Endothelial cell of umbilical vein (primary cell): ENCODE results near the gene DVL1. TPM values are rescaled to one million over a fixed set of nuclear protein-coding genes. Genes with fewer than 3 reads are reported as not detected.
A peak's percentile ranks its signal among the peaks of the same experiment; 100 is the strongest.

Experiments
- BruUV-seq: library from RNA; stranded (reverse); fragments of 400-500 nt; replicated peaks from 2 replicates; lab custom pipeline; 2021; lab: Mats Ljungman, UMichigan
- CTCF ChIA-PET: fragments of 300-600, 350-600 bp; sonication (Branson Sonifier 250); formaldehyde crosslinking; loops from one replicate; lab custom pipeline; 2021; ENCODE audit warnings: antibody characterized with exemption, inconsistent platforms; lab: Charles Lee
- POLR2A ChIA-PET: fragments of 300-600, 350-600 bp; sonication (Branson Sonifier 250); formaldehyde crosslinking; loops from one replicate; lab custom pipeline; 2021; ENCODE audit warnings: antibody characterized with exemption, inconsistent platforms; lab: Charles Lee
- DNase-seq: peaks from one replicate; pipeline ENCODE4 v3.0.0-alpha.2; 2011; ENCODE audit warnings: low read depth, low spot score
- FAIRE-seq: peaks from 2 replicates; lab custom pipeline; 2011; peaks lifted over from hg19 to GRCh38; lab: Jason Lieb, UNC
- H2AFZ ChIP-seq: 2 replicates; pipeline ENCODE4 v1.6.0; 2012; ENCODE audit warnings: low read depth, low read length, control low read depth, inconsistent platforms
- H3K27ac ChIP-seq: 2 replicates; pipeline ENCODE4 v1.5.1; 2011; ENCODE audit warnings: low read depth, mild to moderate bottlenecking, control low read depth, low read length, moderate library complexity; ENCODE audit not compliant: insufficient read depth
- H3K27me3 ChIP-seq, 2 experiments: 2 replicates each; pipeline versions ENCODE4 v1.6.0 to v1.6.1; 2011; ENCODE audit warnings: low read length in 2 of 2, mixed read lengths in 1 of 2; ENCODE audit not compliant: control insufficient read depth in 2 of 2, insufficient read depth in 2 of 2
- H3K36me3 ChIP-seq, 2 experiments: 2 replicates in 1 of 2; 3 replicates in 1 of 2; pipeline ENCODE4 v1.5.1; 2011; ENCODE audit warnings: low read length in 2 of 2, mild to moderate bottlenecking in 1 of 2, moderate library complexity in 1 of 2; ENCODE audit not compliant: control insufficient read depth in 2 of 2, insufficient read depth in 2 of 2; ENCODE audit errors: extremely low read depth in 1 of 2
- H3K4me1 ChIP-seq: 3 replicates; pipeline ENCODE4 v1.5.1; 2011; ENCODE audit warnings: mild to moderate bottlenecking, low read length; ENCODE audit not compliant: control insufficient read depth, insufficient read depth; ENCODE audit errors: extremely low read depth
- H3K4me2 ChIP-seq: 2 replicates; pipeline ENCODE4 v1.6.1; 2011; ENCODE audit warnings: low read length, control low read depth, mixed read lengths; ENCODE audit not compliant: insufficient read depth
- H3K4me3 ChIP-seq, 3 experiments: fragments of 200-600 bp in 1 of 3; sonication (generic), shearing (Covaris generic) in 1 of 3; replicated peaks in 1 of 3; 2 replicates each; pipeline ENCODE4 v1.5.1; 2011 to 2016; ENCODE audit warnings: control low read depth in 3 of 3, low read length in 3 of 3, mild to moderate bottlenecking in 2 of 3, inconsistent platforms in 1 of 3, low read depth in 1 of 3, moderate library complexity in 1 of 3; ENCODE audit not compliant: insufficient read depth in 1 of 3
- H3K79me2 ChIP-seq: 2 replicates; pipeline ENCODE4 v1.6.0; 2012; ENCODE audit warnings: low read length, inconsistent platforms; ENCODE audit not compliant: control insufficient read depth, insufficient read depth
- H3K9ac ChIP-seq: replicated peaks from 2 replicates; pipeline ENCODE3; 2011; ENCODE audit warnings: low read length, control low read depth; ENCODE audit not compliant: insufficient read depth; ENCODE audit errors: extremely low read depth
- H3K9me1 ChIP-seq: replicated peaks from 3 replicates; pipeline ENCODE4 v1.6.0; 2011; ENCODE audit warnings: mild to moderate bottlenecking, low read length; ENCODE audit not compliant: control insufficient read depth, insufficient read depth; ENCODE audit errors: extremely low read depth
- H3K9me3 ChIP-seq: replicated peaks from 2 replicates; pipeline ENCODE4 v1.5.1; 2012; ENCODE audit warnings: low read length, inconsistent platforms; ENCODE audit not compliant: control insufficient read depth, insufficient read depth
- H4K20me1 ChIP-seq: replicated peaks from 2 replicates; pipeline ENCODE3; 2011; ENCODE audit warnings: mild to moderate bottlenecking, low read length; ENCODE audit not compliant: control insufficient read depth, insufficient read depth; ENCODE audit errors: extremely low read depth
- CTCF ChIP-seq, 2 donors: IDR thresholded peaks; 1 replicate in 1 of 2; 2 replicates in 1 of 2; pipeline ENCODE4 v1.5.1; 2011; ENCODE audit warnings: low read length in 2 of 2, mild to moderate bottlenecking in 2 of 2, moderate library complexity in 2 of 2, control low read depth in 1 of 2, inconsistent platforms in 1 of 2, low read depth in 1 of 2; ENCODE audit not compliant: insufficient read depth in 1 of 2; ENCODE audit errors: extremely low read depth in 1 of 2
- EZH2 ChIP-seq: IDR thresholded peaks from 2 replicates; pipeline ENCODE4 v1.6.1; 2012; ENCODE audit warnings: borderline replicate concordance, low read depth, mild to moderate bottlenecking, moderate library complexity, low read length, inconsistent platforms; ENCODE audit not compliant: severe bottlenecking
- FOS ChIP-seq: IDR thresholded peaks from 2 replicates; pipeline ENCODE4 v1.6.1; 2011; ENCODE audit warnings: mild to moderate bottlenecking, low read length, moderate library complexity, borderline replicate concordance; ENCODE audit not compliant: insufficient read depth
- GATA2 ChIP-seq: IDR thresholded peaks from 2 replicates; pipeline ENCODE4 v1.7.0; 2011; ENCODE audit warnings: low read depth, mild to moderate bottlenecking, moderate library complexity, mixed read lengths, low read length; ENCODE audit not compliant: insufficient read length, insufficient read depth
- JUN ChIP-seq: IDR thresholded peaks from 2 replicates; pipeline ENCODE4 v1.6.1; 2011; ENCODE audit warnings: borderline replicate concordance, low read depth; ENCODE audit not compliant: insufficient read length, insufficient read depth
- MAX ChIP-seq: IDR thresholded peaks from 2 replicates; pipeline ENCODE4 v1.6.1; 2011; ENCODE audit not compliant: insufficient read depth, insufficient read length
- MYC ChIP-seq: IDR thresholded peaks from one replicate; pipeline ENCODE4 v1.6.1; 2011; ENCODE audit warnings: mild to moderate bottlenecking, low read depth, low read length
- POLR2A ChIP-seq: IDR thresholded peaks from 2 replicates; pipeline ENCODE4 v1.6.1; 2012; ENCODE audit warnings: low read depth, mild to moderate bottlenecking, control low read depth, low read length
- POLR2AphosphoS5 ChIP-seq: IDR thresholded peaks from 2 replicates; pipeline ENCODE4 v1.6.1; 2012; ENCODE audit warnings: low read depth, mild to moderate bottlenecking, control low read depth, low read length, moderate library complexity; ENCODE audit not compliant: insufficient read depth
- dilution Hi-C: fragments of 300-500 bp; cut with MboI; formaldehyde crosslinking; loops from one replicate; pipeline ENCODE4 v1.15.0; 2019; ENCODE audit warnings: low sequenced_read_pairs; ENCODE audit not compliant: extremely low pct_ligation_motif_present
- intact Hi-C: fragments of 100-400 bp; cut with micrococcal nuclease; formaldehyde crosslinking; loops from one replicate; pipeline ENCODE4 v1.10.0; 2022
- polyA plus RNA-seq, 4 experiments: library from polyadenylated mRNA; depleted of rRNA in 3 of 4; stranded (reverse) in 3 of 4; unstranded in 1 of 4; fragments of >200 nt; gene quantifications; 2 replicates each; pipeline versions ENCODE4 v1.2.1 to v1.2.3, GENCODE V29; 2011 to 2012; ENCODE audit warnings: missing spikeins in 1 of 4
- total RNA-seq: library from RNA; stranded (reverse); gene quantifications from 2 replicates; pipeline ENCODE4 v1.2.3, GENCODE V29; 2021

Gene DVL1
- total and polyA plus RNA-seq, 2 donors (not counting 3 experiments of a cell fraction or from before 2014, with no cell fraction given): 26.8 to 36.5 TPM

- peak overlapping the region; percentile 78 for H3K4me2 ChIP-seq
- H4K20me1 ChIP-seq: no peaks in the 10 kb centered on the region
- intact Hi-C loops (no loop called here), dilution Hi-C loops (no loop called here)
- CTCF ChIA-PET: interaction anchor here (1.0 to 1.4 kb wide), 5 partner anchors 11 to 225 kb away, joined by 3 to 5 read pairs (median 3); no protein-coding TSS in a partner anchor
- DNase-seq: no peak
- peak overlapping the region; percentile 3 for H2AFZ ChIP-seq
- H3K27ac ChIP-seq: no peak overlapping the region
- no TSS peak for BruUV-seq
- no peaks in the 10 kb centered on the region for H3K9me1 ChIP-seq
- FAIRE-seq: peak; percentile 35
- no peak for TF ChIP-seq MAX
- TF ChIP-seq CTCF (IDR thresholded peaks at IDR 0.05; ENCODE audit: extremely low read depth in 1 of 2, insufficient read depth in 1 of 2, low read depth in 1 of 2, low read length in 2 of 2): no peak
- TF ChIP-seq EZH2: no peak
- TF ChIP-seq MYC: no peak
- no peak for TF ChIP-seq FOS
- TF ChIP-seq POLR2A: no peak
- TF ChIP-seq JUN: no peak
- no peak for TF ChIP-seq GATA2
- TF ChIP-seq POLR2AphosphoS5: no peak
- peaks cover 33% of the 10 kb centered on the region for H3K79me2 ChIP-seq
- no peaks in the 10 kb centered on the region for H3K27me3 ChIP-seq
- POLR2A ChIA-PET: no interaction called here
- H3K9ac ChIP-seq: peak overlapping the region; percentile 33
- peaks cover 10% of the 10 kb centered on the region for H3K4me1 ChIP-seq
- no peaks in the 10 kb centered on the region for H3K9me3 ChIP-seq
- H3K4me3 ChIP-seq: peak overlapping the region; percentile 57 to 86 (median 58)
- no peaks in the 10 kb centered on the region for H3K36me3 ChIP-seq
Measured at GRCh38 chr1:1347663-1348419, 1.4 kb downstream of the DVL1 start.
